GM12891 (cell line): ENCODE results near the gene NCOA3.

Source experiments
- PAX5 ChIP-seq: IDR thresholded peaks from 2 replicates; pipeline ENCODE4 v1.6.1; 2011; ENCODE audit warnings: low read length, moderate library complexity, mild to moderate bottlenecking; ENCODE audit not compliant: insufficient read depth, severe bottlenecking
- POLR2A ChIP-seq: IDR thresholded peaks from 2 replicates; pipeline ENCODE4 v1.6.1; 2011; ENCODE audit warnings: low read depth, low read length, control low read depth
- POLR2AphosphoS5 ChIP-seq: IDR thresholded peaks from 2 replicates; pipeline ENCODE4 v1.6.1; 2011; ENCODE audit warnings: low read depth, low read length, control low read depth
- POU2F2 ChIP-seq: IDR thresholded peaks from 2 replicates; pipeline ENCODE4 v1.6.1; 2011; ENCODE audit warnings: low read depth, mild to moderate bottlenecking, control low read depth, low read length, moderate library complexity
- SPI1 ChIP-seq: IDR thresholded peaks from 2 replicates; pipeline ENCODE4 v1.6.1; 2011; ENCODE audit warnings: low read depth, low read length, control low read depth
- TAF1 ChIP-seq: IDR thresholded peaks from 2 replicates; pipeline ENCODE4 v1.6.1; 2011; ENCODE audit warnings: low read depth, low read length, control low read depth

DNA sequence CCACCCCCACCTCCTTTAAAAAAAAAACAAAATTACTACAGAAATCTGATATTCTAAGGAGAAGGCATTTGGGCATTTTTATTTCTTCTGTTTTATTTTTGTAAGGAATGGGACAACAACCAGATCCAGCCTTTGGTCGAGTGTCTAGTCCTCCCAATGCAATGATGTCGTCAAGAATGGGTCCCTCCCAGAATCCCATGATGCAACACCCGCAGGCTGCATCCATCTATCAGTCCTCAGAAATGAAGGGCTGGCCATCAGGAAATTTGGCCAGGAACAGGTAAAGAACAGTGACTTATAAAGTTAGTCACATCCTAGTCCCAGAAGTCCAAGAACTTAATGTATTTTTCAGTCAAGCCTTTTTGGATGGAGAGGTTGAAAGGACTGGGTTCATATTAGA lies 150.6 kb downstream of the NCOA3 start:
- TF ChIP-seq POLR2AphosphoS5 (no peak), POU2F2 (no peak), POLR2A (no peak), TAF1 (no peak), SPI1 (no peak), PAX5 (no peak)
